Tibial nerve (tissue), 3 donors: Measurements from ENCODE around the gene RAB20.

Source experiments
- POLR2A ChIP-seq, 2 donors: fragments of 450-650 bp; IDR thresholded peaks; one replicate each; pipeline ENCODE4 v1.6.1; 2017; ENCODE audit warnings: antibody characterized with exemption in 2 of 2, mild to moderate bottlenecking in 2 of 2, moderate library complexity in 2 of 2
- TF ChIP-seq, protein P1 (sequence below), 5 experiments: fragments of 200-600 bp in 3 of 5; fragments of 450-650 bp in 2 of 5; sonication (generic) in 3 of 5; IDR thresholded peaks; one replicate each; pipeline ENCODE4 v1.5.1; 2016 to 2019; ENCODE audit warnings: antibody characterized with exemption in 5 of 5, mild to moderate bottlenecking in 3 of 5, moderate library complexity in 2 of 5

- no peak for TF ChIP-seq POLR2A (IDR thresholded peaks at IDR 0.05)
- TF ChIP-seq, protein P1, sequence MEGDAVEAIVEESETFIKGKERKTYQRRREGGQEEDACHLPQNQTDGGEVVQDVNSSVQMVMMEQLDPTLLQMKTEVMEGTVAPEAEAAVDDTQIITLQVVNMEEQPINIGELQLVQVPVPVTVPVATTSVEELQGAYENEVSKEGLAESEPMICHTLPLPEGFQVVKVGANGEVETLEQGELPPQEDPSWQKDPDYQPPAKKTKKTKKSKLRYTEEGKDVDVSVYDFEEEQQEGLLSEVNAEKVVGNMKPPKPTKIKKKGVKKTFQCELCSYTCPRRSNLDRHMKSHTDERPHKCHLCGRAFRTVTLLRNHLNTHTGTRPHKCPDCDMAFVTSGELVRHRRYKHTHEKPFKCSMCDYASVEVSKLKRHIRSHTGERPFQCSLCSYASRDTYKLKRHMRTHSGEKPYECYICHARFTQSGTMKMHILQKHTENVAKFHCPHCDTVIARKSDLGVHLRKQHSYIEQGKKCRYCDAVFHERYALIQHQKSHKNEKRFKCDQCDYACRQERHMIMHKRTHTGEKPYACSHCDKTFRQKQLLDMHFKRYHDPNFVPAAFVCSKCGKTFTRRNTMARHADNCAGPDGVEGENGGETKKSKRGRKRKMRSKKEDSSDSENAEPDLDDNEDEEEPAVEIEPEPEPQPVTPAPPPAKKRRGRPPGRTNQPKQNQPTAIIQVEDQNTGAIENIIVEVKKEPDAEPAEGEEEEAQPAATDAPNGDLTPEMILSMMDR (IDR thresholded peaks at IDR 0.05) = no peak
Observed at GRCh38 chr13:110546926-110547325, 14.6 kb downstream of the RAB20 start.
